ENCODE measurements around the gene B4GALNT2. TPM values are rescaled to one million over a fixed set of nuclear protein-coding genes. Genes with fewer than 3 reads are reported as not detected.
"Not testable (repeated sequence)": the region's sequence is repeated elsewhere in the genome, so short reads cannot be mapped to it uniquely, and the experiment has no call there.

Gene B4GALNT2
- total RNA-seq, 3 donors from 2014 or later (not counting 1 experiment from before 2014, with no cell fraction given) = 0.05 TPM; not detected in 1

DNA sequence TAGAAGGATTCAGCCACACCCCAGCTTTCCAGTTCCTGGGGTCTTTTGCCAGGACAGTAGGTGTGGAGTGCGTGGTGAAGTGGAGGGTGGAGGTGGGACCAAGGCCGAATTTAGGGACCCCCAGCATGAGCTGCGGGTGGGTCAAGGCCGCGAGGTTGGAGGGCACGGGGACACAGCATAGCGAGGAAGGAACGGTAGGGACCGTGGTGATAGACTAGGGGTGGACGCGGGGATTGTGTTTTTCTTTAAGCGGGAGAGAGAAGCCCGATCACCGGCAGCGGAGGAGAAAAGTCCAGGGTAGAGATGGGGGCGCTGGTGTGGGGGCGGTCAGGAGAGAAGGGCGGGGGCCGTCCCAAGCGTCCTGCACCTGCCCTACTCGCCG lies 261 bp upstream of the B4GALNT2 start:
- H3K4me1 Mint-ChIP-seq = peaks cover 0 to 10% of the 10 kb centered on the region in 2 donors
- H3K27me3 ChIP-seq (ENCODE audit: control insufficient read depth, insufficient read depth, low read length) = peaks cover 25% of the 10 kb centered on the region
- H3K27ac Mint-ChIP-seq = no peak overlapping the region
- ATAC-seq (peak in 1 of 3 donors; percentile 18), DNase-seq (no peak)
- no peak overlapping the region for H3K27ac ChIP-seq (ENCODE audit: low read length)
- peaks cover 10% of the 10 kb centered on the region for H3K4me1 ChIP-seq (ENCODE audit: control insufficient read depth, insufficient read depth, low read length)
- H3K9me3 Mint-ChIP-seq = no peaks in the 10 kb centered on the region
- peaks cover 52 to 55% of the 10 kb centered on the region in 2 donors for H3K27me3 Mint-ChIP-seq (ENCODE audit: low read depth in 2 of 2)
- H3K4me3 Mint-ChIP-seq = peak overlapping the region; percentile 28
- intact Hi-C loops (cut with micrococcal nuclease) = no loop called here
- no peaks in the 10 kb centered on the region for H3K9me3 ChIP-seq (ENCODE audit: control insufficient read depth, insufficient read depth, low read length)
- H3K36me3 ChIP-seq (ENCODE audit: control insufficient read depth, insufficient read depth, low read length) = no peaks in the 10 kb centered on the region
- H3K36me3 Mint-ChIP-seq = peaks cover 6% of the 10 kb centered on the region
- H3K4me3 ChIP-seq (ENCODE audit: low read length) = no peak overlapping the region
- TF ChIP-seq, protein P1, sequence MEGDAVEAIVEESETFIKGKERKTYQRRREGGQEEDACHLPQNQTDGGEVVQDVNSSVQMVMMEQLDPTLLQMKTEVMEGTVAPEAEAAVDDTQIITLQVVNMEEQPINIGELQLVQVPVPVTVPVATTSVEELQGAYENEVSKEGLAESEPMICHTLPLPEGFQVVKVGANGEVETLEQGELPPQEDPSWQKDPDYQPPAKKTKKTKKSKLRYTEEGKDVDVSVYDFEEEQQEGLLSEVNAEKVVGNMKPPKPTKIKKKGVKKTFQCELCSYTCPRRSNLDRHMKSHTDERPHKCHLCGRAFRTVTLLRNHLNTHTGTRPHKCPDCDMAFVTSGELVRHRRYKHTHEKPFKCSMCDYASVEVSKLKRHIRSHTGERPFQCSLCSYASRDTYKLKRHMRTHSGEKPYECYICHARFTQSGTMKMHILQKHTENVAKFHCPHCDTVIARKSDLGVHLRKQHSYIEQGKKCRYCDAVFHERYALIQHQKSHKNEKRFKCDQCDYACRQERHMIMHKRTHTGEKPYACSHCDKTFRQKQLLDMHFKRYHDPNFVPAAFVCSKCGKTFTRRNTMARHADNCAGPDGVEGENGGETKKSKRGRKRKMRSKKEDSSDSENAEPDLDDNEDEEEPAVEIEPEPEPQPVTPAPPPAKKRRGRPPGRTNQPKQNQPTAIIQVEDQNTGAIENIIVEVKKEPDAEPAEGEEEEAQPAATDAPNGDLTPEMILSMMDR (IDR thresholded peaks at IDR 0.05) = no peak
- 7% methylated on average over 22 of the region's 22 CpGs for WGBS (ENCODE audit: insufficient coverage)

DNA sequence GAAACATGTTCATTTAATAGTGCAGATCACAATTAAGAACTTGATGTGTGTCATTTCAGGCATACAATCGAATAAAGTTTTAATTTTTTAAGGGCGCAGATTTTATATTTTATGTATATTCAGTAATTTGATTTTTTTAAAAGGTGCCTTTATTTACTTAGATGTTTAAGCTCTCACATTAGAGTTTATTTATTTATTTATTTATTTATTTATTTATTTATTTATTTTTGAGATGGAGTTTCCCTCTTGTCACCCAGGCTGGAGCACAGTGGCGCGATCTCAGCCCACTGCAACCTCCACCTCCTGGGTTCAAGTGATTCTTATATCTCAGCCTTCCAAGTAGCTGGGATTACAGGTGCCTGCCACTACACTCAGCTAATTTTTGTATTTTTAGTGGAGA lies 3.8 kb downstream of the B4GALNT2 start:
- Mint-ChIP-seq H3K9me3 (no peaks in the 10 kb centered on the region), H3K4me3 (no peak overlapping the region), H3K27ac (no peak overlapping the region), H3K36me3 (no peaks in the 10 kb centered on the region), H3K27me3 (ENCODE audit: low read depth in 2 of 2) (peaks cover 28 to 34% of the 10 kb centered on the region in 2 donors), H3K4me1 (peaks cover 0 to 10% of the 10 kb centered on the region in 2 donors)
- Histone ChIP-seq H3K36me3 (ENCODE audit: control insufficient read depth, insufficient read depth, low read length) (no peaks in the 10 kb centered on the region), H3K4me1 (ENCODE audit: control insufficient read depth, insufficient read depth, low read length) (peaks cover 10% of the 10 kb centered on the region), H3K9me3 (ENCODE audit: control insufficient read depth, insufficient read depth, low read length) (no peaks in the 10 kb centered on the region), H3K4me3 (ENCODE audit: low read length) (no peak overlapping the region), H3K27me3 (ENCODE audit: control insufficient read depth, insufficient read depth, low read length) (peaks cover 22% of the 10 kb centered on the region), H3K27ac (ENCODE audit: low read length) (no peak overlapping the region)
- 88% methylated on average over 2 of the region's 4 CpGs for WGBS (ENCODE audit: insufficient coverage)
- DNase-seq = no peak
- no peak for ATAC-seq
- intact Hi-C loops (cut with micrococcal nuclease) = no loop called here
- TF ChIP-seq, protein P1 (IDR thresholded peaks at IDR 0.05) = no peak

DNA sequence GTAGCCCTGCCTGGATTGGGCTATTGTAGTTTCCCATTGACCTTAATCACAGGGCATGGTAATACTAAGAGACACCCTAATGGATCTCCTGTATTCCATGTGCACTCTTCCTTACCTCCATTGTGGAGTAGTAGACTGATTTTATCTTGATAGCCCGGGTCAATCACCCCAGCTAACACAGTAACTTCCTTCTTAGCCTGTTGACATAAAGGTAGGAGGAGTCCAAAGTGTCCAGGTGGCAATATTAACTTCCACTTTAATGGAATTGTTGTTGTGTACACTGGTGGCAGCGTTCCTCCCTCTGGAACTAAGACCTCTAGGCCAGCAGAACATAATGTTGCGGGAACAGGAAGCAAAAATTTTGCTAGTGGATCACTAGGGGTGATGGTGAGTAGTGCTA lies 13.1 kb downstream of the B4GALNT2 start:
- H3K27ac ChIP-seq (ENCODE audit: low read length); H3K27me3 ChIP-seq (ENCODE audit: control insufficient read depth, insufficient read depth, low read length); H3K9me3 ChIP-seq (ENCODE audit: control insufficient read depth, insufficient read depth, low read length); H3K9me3 Mint-ChIP-seq; H3K36me3 Mint-ChIP-seq; H3K36me3 ChIP-seq (ENCODE audit: control insufficient read depth, insufficient read depth, low read length); H3K4me1 Mint-ChIP-seq; ATAC-seq; H3K4me1 ChIP-seq (ENCODE audit: control insufficient read depth, insufficient read depth, low read length); H3K4me3 Mint-ChIP-seq; H3K4me3 ChIP-seq (ENCODE audit: low read length); DNase-seq; intact Hi-C loops (cut with micrococcal nuclease); H3K27ac Mint-ChIP-seq: not testable (repeated sequence)
- 83% methylated on average over 2 of the region's 3 CpGs for WGBS (ENCODE audit: insufficient coverage)
- peaks cover 30 to 58% of the 10 kb centered on the region in 2 donors for H3K27me3 Mint-ChIP-seq (ENCODE audit: low read depth in 2 of 2)

DNA sequence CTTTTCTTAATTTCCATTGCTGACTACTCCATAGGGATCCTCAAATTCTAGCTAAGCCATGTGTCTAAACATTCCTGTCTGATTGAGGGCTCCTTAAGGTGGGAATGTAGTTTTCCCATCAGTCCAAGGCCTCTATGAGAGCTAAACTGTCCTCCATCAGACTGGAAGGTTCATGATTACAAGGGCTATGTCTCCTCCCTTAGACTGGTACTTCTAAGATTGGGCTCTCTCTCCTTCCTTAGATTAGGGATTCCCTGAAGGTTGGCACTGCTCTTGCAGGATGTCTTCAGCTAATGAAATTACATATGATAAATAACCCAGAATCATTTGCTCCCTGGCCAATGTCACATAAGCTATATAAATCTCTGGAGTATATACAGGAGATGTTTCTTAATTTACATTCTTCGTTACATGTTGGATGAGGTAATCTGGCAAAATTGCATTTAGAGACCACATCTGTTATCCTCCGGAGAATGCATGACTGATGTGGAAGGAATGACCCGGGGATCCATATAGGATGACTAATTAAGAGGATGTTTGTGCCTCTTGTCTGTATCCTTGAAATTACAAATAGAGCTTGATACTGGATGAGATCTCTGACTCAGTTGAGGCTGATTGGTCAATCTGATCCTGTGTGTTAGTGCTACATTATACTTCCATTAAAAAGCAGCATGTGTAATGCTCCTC lies 14.2 kb downstream of the B4GALNT2 start:
- TF ChIP-seq, protein P1 (IDR thresholded peaks at IDR 0.05) = no peak
- Histone ChIP-seq H3K4me1 (ENCODE audit: control insufficient read depth, insufficient read depth, low read length) (no peaks in the 10 kb centered on the region), H3K36me3 (ENCODE audit: control insufficient read depth, insufficient read depth, low read length) (no peaks in the 10 kb centered on the region), H3K27ac (ENCODE audit: low read length) (no peak overlapping the region), H3K9me3 (ENCODE audit: control insufficient read depth, insufficient read depth, low read length) (no peaks in the 10 kb centered on the region), H3K4me3 (ENCODE audit: low read length) (no peak overlapping the region), H3K27me3 (ENCODE audit: control insufficient read depth, insufficient read depth, low read length) (peaks cover 2% of the 10 kb centered on the region)
- H3K4me1 Mint-ChIP-seq = no peaks in the 10 kb centered on the region
- intact Hi-C loops (cut with micrococcal nuclease) = no loop called here
- H3K27me3 Mint-ChIP-seq (ENCODE audit: low read depth in 2 of 2) = peaks cover 22 to 47% of the 10 kb centered on the region in 2 donors
- WGBS (ENCODE audit: insufficient coverage) = 92% methylated on average over 3 of the region's 3 CpGs
- no peaks in the 10 kb centered on the region for H3K36me3 Mint-ChIP-seq
- H3K27ac Mint-ChIP-seq = no peak overlapping the region
- no peaks in the 10 kb centered on the region for H3K9me3 Mint-ChIP-seq
- H3K4me3 Mint-ChIP-seq = no peak overlapping the region
- DNase-seq (no peak), ATAC-seq (no peak)

Data from natural killer cell (primary cell).